HAP-1 (cell line): Measurements from ENCODE around the gene NMRK2.
"Not testable (repeated sequence)": the region's sequence is repeated elsewhere in the genome, so short reads cannot be mapped to it uniquely, and the experiment has no call there.

Experiments
- DNase-seq, 2 experiments: peaks; one replicate each; pipeline ENCODE4 v3.0.0-alpha.2; 2016 to 2020; ENCODE audit warnings: low spot score in 2 of 2
- H3K27me3 ChIP-seq: fragments of 250-450 bp; sonication (Bioruptor Pico); 2 replicates; pipeline ENCODE4 v1.5.1; 2020; ENCODE audit warnings: low read depth, mild to moderate bottlenecking, moderate library complexity
- H3K36me3 ChIP-seq: fragments of 250-450 bp; sonication (Bioruptor Pico); replicated peaks from 2 replicates; pipeline ENCODE4 v1.5.1; 2020; ENCODE audit warnings: mild to moderate bottlenecking
- H3K4me1 ChIP-seq: fragments of 250-450 bp; sonication (Bioruptor Pico); 2 replicates; pipeline ENCODE4 v1.5.1; 2020; ENCODE audit warnings: mild to moderate bottlenecking
- H3K4me3 ChIP-seq: fragments of 250-450 bp; sonication (Bioruptor Pico); 2 replicates; pipeline ENCODE4 v1.5.1; 2020; ENCODE audit warnings: mild to moderate bottlenecking, moderate library complexity
- H3K9me3 ChIP-seq: fragments of 250-450 bp; sonication (Bioruptor Pico); 2 replicates; pipeline ENCODE4 v1.5.1; 2020; ENCODE audit warnings: mild to moderate bottlenecking, moderate library complexity
- in situ Hi-C: fragments of 300-500 bp; cut with MboI; formaldehyde crosslinking; loops from 3 replicates; pipeline ENCODE4 v1.14.3; 2020; ENCODE audit warnings: low sequenced_read_pairs, inconsistent platforms, mixed read lengths

Gene NMRK2

GRCh38 chr19:3964256-3965194, 31.7 kb downstream of the NMRK2 start:
- no peaks in the 10 kb centered on the region for H3K27me3 ChIP-seq
- H3K36me3 ChIP-seq = peaks cover 79% of the 10 kb centered on the region
- no peaks in the 10 kb centered on the region for H3K9me3 ChIP-seq
- H3K4me1 ChIP-seq = peaks cover 10% of the 10 kb centered on the region
- DNase-seq = no peak
- in situ Hi-C loops = no loop called here
- H3K4me3 ChIP-seq = no peak overlapping the region

GRCh38 chr19:3966051-3967017, 33.5 kb downstream of the NMRK2 start:
- Histone ChIP-seq H3K4me1 (peaks cover 14% of the 10 kb centered on the region), H3K9me3 (no peaks in the 10 kb centered on the region), H3K27me3 (no peaks in the 10 kb centered on the region), H3K4me3 (no peak overlapping the region), H3K36me3 (peaks cover 67% of the 10 kb centered on the region)
- DNase-seq = no peak
- in situ Hi-C loops = no loop called here

- DNase-seq, in situ Hi-C loops, H3K9me3 ChIP-seq, H3K4me3 ChIP-seq, H3K27me3 ChIP-seq: not testable (repeated sequence)
- Histone ChIP-seq H3K4me1 (peaks cover 14% of the 10 kb centered on the region), H3K36me3 (peaks cover 56% of the 10 kb centered on the region)
Measured at GRCh38 chr19:3967983-3968382, 35.1 kb downstream of the NMRK2 start.

DNA sequence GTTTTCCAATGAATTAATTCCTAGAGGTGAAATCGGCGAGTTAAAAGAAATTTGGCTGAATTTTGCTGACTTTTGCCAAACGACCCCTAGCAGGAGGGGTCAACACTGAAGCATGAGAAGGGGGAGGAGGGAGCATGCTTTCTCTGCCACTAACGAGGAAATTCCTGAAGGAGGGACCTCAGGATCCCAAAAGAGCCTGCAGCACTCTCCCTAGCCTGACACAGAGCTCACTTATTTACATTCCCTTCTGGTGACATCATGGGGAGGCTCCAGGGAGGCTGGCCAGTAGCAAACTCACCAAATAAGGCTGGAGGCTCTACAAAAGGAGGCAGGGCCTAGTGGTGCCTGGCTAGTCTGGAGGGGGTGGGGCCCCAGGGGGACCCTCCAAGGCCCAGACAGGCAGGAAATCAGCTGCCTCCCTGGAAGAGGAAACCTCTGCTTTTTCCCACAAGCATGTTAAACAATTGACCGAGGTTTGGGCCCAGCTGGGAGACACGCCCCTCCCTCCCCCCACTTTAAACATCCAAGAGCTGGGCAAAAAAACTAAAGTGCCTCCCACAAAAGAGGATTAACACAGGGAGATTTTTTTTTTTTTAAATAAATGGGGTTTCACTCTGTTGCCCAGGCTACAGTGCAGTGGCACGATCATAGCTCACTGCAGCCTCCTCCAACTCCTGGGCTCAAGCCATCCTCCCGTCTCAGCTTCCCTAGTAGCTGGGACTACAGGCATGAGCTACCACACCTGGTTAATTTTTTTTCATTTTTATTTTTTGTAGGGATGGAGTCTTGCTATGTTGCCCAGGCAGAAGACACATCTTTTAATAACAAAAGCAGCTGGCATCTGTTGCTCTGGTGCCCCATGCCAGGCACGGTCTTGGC, 35.9 kb downstream of the NMRK2 start:
- Histone ChIP-seq H3K4me3 (peak overlapping the region; percentile 96), H3K27me3 (no peaks in the 10 kb centered on the region), H3K4me1 (peaks cover 14% of the 10 kb centered on the region), H3K9me3 (no peaks in the 10 kb centered on the region), H3K36me3 (peaks cover 48% of the 10 kb centered on the region)
- DNase-seq = peak; percentile 90
- in situ Hi-C loops = no loop called here

- H3K9me3 ChIP-seq = no peaks in the 10 kb centered on the region
- peaks cover 14% of the 10 kb centered on the region for H3K4me1 ChIP-seq
- no peaks in the 10 kb centered on the region for H3K27me3 ChIP-seq
- in situ Hi-C loops = no loop called here
- peak; percentile 33 to 59 for DNase-seq
- peak overlapping the region; percentile 96 for H3K4me3 ChIP-seq
- peaks cover 42% of the 10 kb centered on the region for H3K36me3 ChIP-seq
Measured at GRCh38 chr19:3969435-3970312, 36.8 kb downstream of the NMRK2 start.

DNA sequence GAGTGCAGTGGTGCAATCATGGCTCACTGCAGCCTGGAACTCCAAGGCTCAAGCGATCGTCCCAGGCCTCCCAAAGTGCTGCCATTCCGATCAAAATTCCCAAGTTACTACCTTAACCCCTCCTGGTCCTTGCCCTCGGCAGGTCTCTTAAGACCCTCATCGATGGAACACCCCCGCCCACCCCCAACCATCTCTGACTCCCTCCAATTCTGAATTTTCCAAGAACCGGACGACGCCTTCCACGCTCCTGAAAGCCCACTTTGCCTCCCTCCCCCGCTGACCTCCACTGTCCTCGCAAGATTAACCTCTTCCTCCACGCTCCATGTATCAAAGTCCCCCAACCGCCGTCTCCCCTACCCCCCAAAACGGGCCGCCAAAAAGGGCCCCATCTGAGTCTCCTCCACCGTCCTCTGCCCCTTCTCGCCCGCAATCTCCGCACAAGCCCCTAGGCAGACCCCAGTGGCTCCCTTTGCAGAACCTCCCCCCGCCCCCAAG, 37.5 kb downstream of the NMRK2 start:
- H3K27me3 ChIP-seq = no peaks in the 10 kb centered on the region
- peaks cover 39% of the 10 kb centered on the region for H3K36me3 ChIP-seq
- in situ Hi-C loops = no loop called here

GRCh38 chr19:3970808-3971598, 38.1 kb downstream of the NMRK2 start, which contains the start of gene DAPK3:
Gene DAPK3, minus strand, starts transcription at chr19:3971099. Its CDS starts 1,364 bp downstream, at chr19:3969735.
- peak; percentile 97 to 99 for DNase-seq
- H3K36me3 ChIP-seq = peaks cover 39% of the 10 kb centered on the region

More for the DNA sequence above, 37.5 kb downstream of the NMRK2 start:
- peaks cover 14% of the 10 kb centered on the region for H3K4me1 ChIP-seq
- peak overlapping the region; percentile 96 for H3K4me3 ChIP-seq
- DNase-seq = no peak
- no peaks in the 10 kb centered on the region for H3K9me3 ChIP-seq

GRCh38 chr19:3975144-3975543, 42.3 kb downstream of the NMRK2 start:
- in situ Hi-C loops = no loop called here
- DNase-seq = no peak
- H3K9me3 ChIP-seq = no peaks in the 10 kb centered on the region
- H3K4me3 ChIP-seq = no peak overlapping the region
- H3K27me3 ChIP-seq = no peaks in the 10 kb centered on the region
- no peaks in the 10 kb centered on the region for H3K4me1 ChIP-seq
- peaks cover 50% of the 10 kb centered on the region for H3K36me3 ChIP-seq

More at GRCh38 chr19:3970808-3971598, 38.1 kb downstream of the NMRK2 start, which contains the start of gene DAPK3:
- H3K27me3 ChIP-seq = no peaks in the 10 kb centered on the region
- H3K9me3 ChIP-seq = no peaks in the 10 kb centered on the region
- in situ Hi-C loops = no loop called here
- H3K4me1 ChIP-seq = peaks cover 14% of the 10 kb centered on the region
- H3K4me3 ChIP-seq = peak within 1 kb of the TSS; percentile 96

DNA sequence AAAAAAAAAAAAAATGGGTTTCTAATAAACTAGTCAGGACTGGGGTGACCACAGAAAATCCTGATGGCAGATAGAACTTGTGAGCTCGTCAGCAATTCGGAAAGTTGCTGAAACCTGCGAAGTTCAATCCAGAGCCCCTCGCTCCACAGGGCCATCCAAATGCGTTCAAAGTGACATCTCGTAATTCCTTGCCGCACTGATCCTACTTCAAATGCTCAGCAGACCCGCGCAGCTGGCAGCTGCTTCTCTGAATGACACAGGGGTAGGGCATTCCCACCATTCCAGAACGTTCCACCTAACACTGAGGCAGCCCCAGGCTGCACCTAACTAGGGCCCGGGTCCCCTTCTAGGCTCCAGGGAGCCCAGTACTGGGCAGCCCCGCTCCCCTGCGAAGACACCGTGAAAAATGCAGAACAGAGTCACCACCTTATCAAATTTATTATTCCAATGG, 42.8 kb downstream of the NMRK2 start:
- DNase-seq = no peak
- H3K36me3 ChIP-seq = peaks cover 56% of the 10 kb centered on the region

GRCh38 chr19:3976495-3977241, 43.8 kb downstream of the NMRK2 start:
- Histone ChIP-seq H3K36me3 (peaks cover 66% of the 10 kb centered on the region), H3K27me3 (no peaks in the 10 kb centered on the region), H3K9me3 (no peaks in the 10 kb centered on the region), H3K4me1 (no peaks in the 10 kb centered on the region), H3K4me3 (no peak overlapping the region)
- DNase-seq = no peak
- in situ Hi-C loops = no loop called here

More for the DNA sequence above, 42.8 kb downstream of the NMRK2 start:
- no peak overlapping the region for H3K4me3 ChIP-seq
- H3K27me3 ChIP-seq = no peaks in the 10 kb centered on the region
- no peaks in the 10 kb centered on the region for H3K9me3 ChIP-seq
- in situ Hi-C loops = no loop called here
- no peaks in the 10 kb centered on the region for H3K4me1 ChIP-seq
